Muscle layer of colon (tissue), 2 donors: ENCODE data around the gene HUNK.

Source experiments
- H3K27ac ChIP-seq: one replicate; pipeline ENCODE4 v1.7.0; 2013; ENCODE audit warnings: low read depth, mild to moderate bottlenecking, low read length, moderate library complexity
- H3K27me3 ChIP-seq, 2 donors: one replicate each; pipeline ENCODE4 v1.7.0; 2013; ENCODE audit warnings: low read length in 2 of 2, mild to moderate bottlenecking in 2 of 2; ENCODE audit not compliant: insufficient read depth in 2 of 2, control insufficient read depth in 1 of 2
- H3K36me3 ChIP-seq: one replicate; pipeline ENCODE4 v1.7.0; 2013; ENCODE audit warnings: mild to moderate bottlenecking, low read length; ENCODE audit not compliant: insufficient read depth
- H3K4me1 ChIP-seq: one replicate; pipeline ENCODE4 v1.7.0; 2013; ENCODE audit warnings: mild to moderate bottlenecking, low read length; ENCODE audit not compliant: insufficient read depth
- H3K4me3 ChIP-seq, 2 donors: one replicate each; pipeline ENCODE4 v1.7.0; 2013; ENCODE audit warnings: low read length in 2 of 2, low read depth in 1 of 2, mild to moderate bottlenecking in 1 of 2, moderate library complexity in 1 of 2
- H3K9ac ChIP-seq: one replicate; pipeline ENCODE4 v1.7.0; 2013; ENCODE audit warnings: low read length
- H3K9me3 ChIP-seq: one replicate; pipeline ENCODE4 v1.7.0; 2013; ENCODE audit warnings: mild to moderate bottlenecking, low read length
- donor health status: abdominal sarcoma.
- donor health status: Adenocarcinoma of cecum.

HUNK gene

DNA sequence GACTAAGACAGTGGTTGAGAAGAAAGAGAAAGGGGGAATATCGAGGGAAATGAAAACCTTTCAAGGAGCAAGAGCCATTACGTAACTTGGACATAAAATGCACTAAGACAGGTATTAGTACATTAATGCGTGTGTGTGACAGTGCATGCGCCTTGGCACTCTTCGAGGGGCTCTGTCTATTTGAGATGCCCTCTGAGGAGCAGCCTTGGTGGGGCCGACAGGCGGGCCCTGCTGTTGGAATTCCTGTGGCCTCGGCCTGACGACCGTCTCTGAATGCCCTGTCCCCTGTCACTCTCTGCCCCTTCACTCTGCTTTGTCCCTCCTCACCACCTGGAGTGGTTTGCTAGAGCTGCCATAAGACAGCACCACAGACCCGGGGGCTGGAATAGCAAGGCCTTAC lies 12.3 kb downstream of the HUNK start:
- H3K9ac ChIP-seq = no peak overlapping the region
- H3K36me3 ChIP-seq = no peaks in the 10 kb centered on the region
- H3K4me3 ChIP-seq = no peak overlapping the region
- H3K27ac ChIP-seq = no peak overlapping the region
- no peaks in the 10 kb centered on the region for H3K27me3 ChIP-seq
- H3K4me1 ChIP-seq = no peaks in the 10 kb centered on the region
- H3K9me3 ChIP-seq = no peaks in the 10 kb centered on the region

DNA sequence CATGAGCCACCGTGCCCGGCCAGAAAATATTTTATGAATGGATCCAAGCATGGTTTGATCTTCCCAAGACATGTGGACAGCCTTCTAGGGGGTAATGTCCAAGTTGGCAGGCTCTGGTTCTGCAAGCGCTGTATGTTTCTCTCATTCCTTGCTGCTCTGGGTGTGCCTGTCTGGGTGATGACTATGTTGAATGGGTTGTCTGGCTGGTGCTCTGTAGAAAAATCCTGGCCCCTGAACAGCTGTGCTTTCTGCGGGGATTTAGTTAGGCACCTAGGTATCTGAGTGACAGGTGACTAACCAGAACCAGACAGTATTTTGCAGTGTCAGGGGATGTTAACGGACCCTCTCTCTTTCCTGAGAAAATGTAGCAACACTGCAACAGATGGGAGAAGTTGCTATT lies 14.1 kb downstream of the HUNK start:
- H3K9me3 ChIP-seq = no peaks in the 10 kb centered on the region
- H3K27me3 ChIP-seq = no peaks in the 10 kb centered on the region
- H3K9ac ChIP-seq = no peak overlapping the region
- no peak overlapping the region for H3K27ac ChIP-seq
- H3K4me3 ChIP-seq = no peak overlapping the region
- no peaks in the 10 kb centered on the region for H3K36me3 ChIP-seq
- H3K4me1 ChIP-seq = no peaks in the 10 kb centered on the region

- Histone ChIP-seq H3K9me3 (no peaks in the 10 kb centered on the region), H3K9ac (no peak overlapping the region), H3K4me1 (no peaks in the 10 kb centered on the region), H3K4me3 (no peak overlapping the region), H3K27ac (no peak overlapping the region), H3K27me3 (no peaks in the 10 kb centered on the region), H3K36me3 (no peaks in the 10 kb centered on the region)
Measured at GRCh38 chr21:31887391-31887841, 14.6 kb downstream of the HUNK start.

- Histone ChIP-seq H3K4me3 (no peak overlapping the region), H3K36me3 (no peaks in the 10 kb centered on the region), H3K9ac (no peak overlapping the region), H3K9me3 (no peaks in the 10 kb centered on the region), H3K4me1 (no peaks in the 10 kb centered on the region), H3K27me3 (no peaks in the 10 kb centered on the region), H3K27ac (no peak overlapping the region)
Measured at GRCh38 chr21:31888936-31889371, 16.1 kb downstream of the HUNK start.

- Histone ChIP-seq H3K9me3 (no peaks in the 10 kb centered on the region), H3K4me1 (no peaks in the 10 kb centered on the region), H3K9ac (no peak overlapping the region), H3K4me3 (no peak overlapping the region), H3K27me3 (no peaks in the 10 kb centered on the region), H3K36me3 (no peaks in the 10 kb centered on the region), H3K27ac (no peak overlapping the region)
Measured at GRCh38 chr21:31889460-31889859, 16.6 kb downstream of the HUNK start.

DNA sequence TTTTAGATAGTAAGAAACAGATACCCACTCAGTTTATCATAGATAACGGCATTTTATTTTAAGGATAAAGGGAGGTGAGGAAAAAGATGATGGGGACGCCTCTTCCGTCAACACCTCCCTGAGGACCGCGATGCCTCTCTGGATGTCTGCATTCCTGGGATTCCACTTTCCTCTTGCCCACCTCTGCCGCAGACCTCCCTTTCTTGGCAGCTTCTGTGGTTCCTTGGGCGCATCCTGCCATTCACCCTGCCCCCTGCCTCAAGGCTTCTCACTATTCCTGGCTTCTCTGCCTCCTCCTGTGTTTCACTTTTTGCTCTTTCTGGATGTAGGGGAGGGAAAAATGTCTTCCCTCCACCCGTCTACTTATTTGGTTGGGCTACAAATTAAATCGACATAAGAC lies 19.9 kb downstream of the HUNK start:
- Histone ChIP-seq H3K4me3 (no peak overlapping the region), H3K9ac (no peak overlapping the region), H3K9me3 (no peaks in the 10 kb centered on the region), H3K27ac (no peak overlapping the region), H3K36me3 (no peaks in the 10 kb centered on the region), H3K4me1 (no peaks in the 10 kb centered on the region), H3K27me3 (no peaks in the 10 kb centered on the region)

DNA sequence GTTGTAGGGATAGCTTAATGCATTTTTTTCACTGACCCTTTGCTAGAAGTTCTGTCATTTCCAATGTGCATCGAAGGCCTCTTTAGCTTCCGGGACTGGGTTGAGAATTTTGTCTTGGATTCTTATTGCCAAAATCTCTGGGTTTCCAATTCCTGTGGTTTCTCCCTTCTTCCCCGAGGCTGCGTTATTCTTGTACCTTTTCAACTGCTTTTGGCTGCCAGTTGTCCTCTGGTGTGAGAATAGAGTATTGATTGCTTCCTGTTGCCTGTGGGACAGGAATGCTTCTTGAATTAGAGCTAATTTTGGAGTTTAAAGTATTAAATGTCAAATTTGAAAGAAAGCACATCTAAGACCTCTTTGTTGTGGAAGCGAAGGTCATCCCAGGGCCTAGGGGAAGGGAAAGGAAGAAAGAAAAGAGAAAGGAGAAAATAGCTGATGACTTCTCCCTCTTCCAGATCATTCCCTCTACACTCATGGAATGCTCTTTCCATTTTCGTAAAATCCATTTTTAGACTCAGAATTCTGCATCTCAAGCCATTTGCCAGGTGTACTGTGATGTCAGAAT lies 21.1 kb downstream of the HUNK start:
- Histone ChIP-seq H3K27me3 (no peaks in the 10 kb centered on the region), H3K9ac (no peak overlapping the region), H3K36me3 (no peaks in the 10 kb centered on the region), H3K4me3 (no peak overlapping the region), H3K27ac (no peak overlapping the region), H3K4me1 (no peaks in the 10 kb centered on the region), H3K9me3 (no peaks in the 10 kb centered on the region)

DNA sequence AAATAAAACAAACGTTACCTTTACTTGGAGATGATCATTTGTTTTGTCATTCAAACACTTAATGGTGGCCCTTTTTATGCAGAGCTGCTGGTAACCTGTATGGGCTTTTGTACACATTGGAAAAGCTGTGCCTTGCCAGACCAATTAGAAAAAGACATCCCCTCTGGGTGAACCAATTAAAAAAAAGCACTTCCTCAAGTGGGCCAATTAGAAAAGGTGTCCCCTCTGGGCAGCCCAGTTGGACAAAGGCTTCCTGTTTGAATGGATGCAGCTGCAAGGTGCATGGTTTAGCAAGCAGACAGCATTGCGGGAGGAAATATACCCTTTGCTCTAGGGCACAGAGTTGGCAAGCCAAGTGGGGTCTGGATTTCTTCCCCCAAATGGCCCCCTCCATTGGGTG lies 21.6 kb downstream of the HUNK start:
- H3K9ac ChIP-seq = no peak overlapping the region
- H3K27me3 ChIP-seq = no peaks in the 10 kb centered on the region
- no peak overlapping the region for H3K27ac ChIP-seq
- no peak overlapping the region for H3K4me3 ChIP-seq
- no peaks in the 10 kb centered on the region for H3K36me3 ChIP-seq
- H3K9me3 ChIP-seq = no peaks in the 10 kb centered on the region
- no peaks in the 10 kb centered on the region for H3K4me1 ChIP-seq

DNA sequence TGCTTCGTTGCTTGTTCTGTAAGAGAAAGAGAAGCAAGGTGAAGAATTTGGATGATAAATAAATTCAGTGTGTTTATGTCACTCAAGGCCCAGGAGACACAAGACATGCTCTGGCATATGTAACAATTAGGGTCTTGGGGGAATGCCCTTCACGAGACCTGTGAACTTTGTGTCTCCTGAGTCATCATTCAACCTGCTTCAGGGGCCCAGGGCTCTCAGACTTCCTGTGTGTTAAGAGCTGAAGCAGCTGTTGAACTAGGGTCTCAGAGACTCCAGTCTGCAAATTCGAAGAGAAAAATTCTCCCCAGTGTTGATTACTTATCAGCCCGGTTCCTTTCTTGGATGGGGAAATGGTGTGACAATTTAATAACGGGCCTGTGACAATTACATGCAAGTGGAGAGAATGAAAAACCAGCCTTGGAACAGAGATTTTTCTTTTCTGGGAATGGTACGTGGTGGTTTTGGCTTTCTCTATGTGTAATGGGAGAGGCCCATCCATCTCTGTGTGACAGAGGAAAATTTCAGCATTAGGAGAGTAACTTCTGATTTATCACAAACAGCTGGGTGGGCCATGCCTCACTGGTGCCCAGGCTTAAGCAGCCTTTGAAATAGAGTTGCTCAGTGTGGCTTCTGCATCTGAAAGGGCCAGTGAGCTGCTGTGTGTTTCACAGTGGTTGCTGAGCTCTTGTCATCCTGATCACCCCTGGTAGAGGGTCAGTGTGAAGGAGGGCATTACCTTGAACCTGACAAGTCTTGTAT lies 22.4 kb downstream of the HUNK start:
- H3K27ac ChIP-seq = no peak overlapping the region

GRCh38 chr21:31896019-31896418 lies 23.2 kb downstream of the HUNK start:
- Histone ChIP-seq H3K36me3 (no peaks in the 10 kb centered on the region), H3K27me3 (no peaks in the 10 kb centered on the region), H3K4me1 (no peaks in the 10 kb centered on the region), H3K9me3 (no peaks in the 10 kb centered on the region), H3K9ac (no peak overlapping the region), H3K4me3 (no peak overlapping the region), H3K27ac (no peak overlapping the region)

More for the DNA sequence above, 22.4 kb downstream of the HUNK start:
- Histone ChIP-seq H3K4me3 (no peak overlapping the region), H3K36me3 (no peaks in the 10 kb centered on the region), H3K4me1 (no peaks in the 10 kb centered on the region), H3K27me3 (no peaks in the 10 kb centered on the region), H3K9ac (no peak overlapping the region), H3K9me3 (no peaks in the 10 kb centered on the region)

- H3K27ac ChIP-seq = no peak overlapping the region
Measured at GRCh38 chr21:31897311-31897710, 24.5 kb downstream of the HUNK start.

More at GRCh38 chr21:31897311-31897710, 24.5 kb downstream of the HUNK start:
- Histone ChIP-seq H3K4me1 (no peaks in the 10 kb centered on the region), H3K4me3 (no peak overlapping the region), H3K27me3 (no peaks in the 10 kb centered on the region), H3K9me3 (no peaks in the 10 kb centered on the region), H3K9ac (no peak overlapping the region), H3K36me3 (no peaks in the 10 kb centered on the region)
